Colonic mucosa (tissue), 4 donors: ENCODE measurements around the gene KMT5C. TPM values are rescaled to one million over a fixed set of nuclear protein-coding genes. Genes with fewer than 3 reads are reported as not detected.

Experiments
- DNase-seq: peaks from one replicate; pipeline ENCODE4 v3.0.0-alpha.2; 2020
- H3K27ac ChIP-seq: fragments of 200-600 bp; one replicate; pipeline ENCODE4 v1.8.0; 2021
- H3K27me3 ChIP-seq: fragments of 200-600 bp; one replicate; pipeline ENCODE4 v1.8.0; 2021
- H3K36me3 ChIP-seq: fragments of 200-600 bp; one replicate; pipeline ENCODE4 v1.8.0; 2021
- H3K4me1 ChIP-seq: fragments of 200-600 bp; one replicate; pipeline ENCODE4 v1.8.0; 2021; ENCODE audit warnings: mild to moderate bottlenecking
- H3K4me3 ChIP-seq: fragments of 200-600 bp; one replicate; pipeline ENCODE4 v1.8.0; 2021
- H3K9ac ChIP-seq, 2 donors: one replicate each; pipeline ENCODE4 v1.7.0; 2013; ENCODE audit warnings: control low read depth in 2 of 2, low read depth in 2 of 2, low read length in 2 of 2
- H3K9me3 ChIP-seq: fragments of 200-600 bp; one replicate; pipeline ENCODE4 v1.8.0; 2021
- CTCF ChIP-seq: fragments of 200-600 bp; IDR thresholded peaks from one replicate; pipeline ENCODE4 v1.8.0; 2022; ENCODE audit warnings: antibody characterized with exemption, mild to moderate bottlenecking
- intact Hi-C: fragments of 100-400 bp; cut with DNase I; formaldehyde crosslinking; loops from one replicate; pipeline ENCODE4 v1.14.1; 2022
- total RNA-seq, 2 donors: library from RNA; stranded (reverse); fragmentation: NEBNext Ultra II Directional in 1 of 2; extraction: Animal tissue kit (Norgen Biotek cat#: 25700) in 1 of 2; gene quantifications; one replicate each; pipeline ENCODE4 v1.2.1, GENCODE V29; 2021
- donor health status: healthy.
- donor health status: DM: no; HTN: no; CAD: no.
- donor health status: DM: no; HTN: no; CAD: no.

KMT5C gene
- total RNA-seq, 2 donors from 2014 or later: 14.9 to 24.9 TPM

- no peak for DNase-seq
- Histone ChIP-seq H3K4me1 (no peaks in the 10 kb centered on the region), H3K9ac (no peak overlapping the region), H3K36me3 (no peaks in the 10 kb centered on the region), H3K4me3 (no peak overlapping the region), H3K27me3 (no peaks in the 10 kb centered on the region), H3K27ac (no peak overlapping the region), H3K9me3 (no peaks in the 10 kb centered on the region)
- TF ChIP-seq CTCF: no peak
- intact Hi-C loops: no loop called here
Measured at GRCh38 chr19:55360902-55361301, 21.2 kb downstream of the KMT5C start.

- H3K36me3 ChIP-seq: no peaks in the 10 kb centered on the region
- H3K4me3 ChIP-seq: no peak overlapping the region
- H3K27me3 ChIP-seq: no peaks in the 10 kb centered on the region
- no peaks in the 10 kb centered on the region for H3K4me1 ChIP-seq
- no peaks in the 10 kb centered on the region for H3K9me3 ChIP-seq
- DNase-seq: no peak
- no peak for TF ChIP-seq CTCF
- H3K9ac ChIP-seq: no peak overlapping the region
- no peak overlapping the region for H3K27ac ChIP-seq
- intact Hi-C loops: no loop called here
Measured at GRCh38 chr19:55362174-55362989, 22.7 kb downstream of the KMT5C start.

- no peak within 1 kb of the TSS for H3K9ac ChIP-seq
- intact Hi-C loops: no loop called here
- H3K4me1 ChIP-seq: no peaks in the 10 kb centered on the region
- DNase-seq: no peak
- no peak for TF ChIP-seq CTCF
- H3K36me3 ChIP-seq: no peaks in the 10 kb centered on the region
- H3K4me3 ChIP-seq: no peak within 1 kb of the TSS
- H3K27ac ChIP-seq: no peak within 1 kb of the TSS
- no peaks in the 10 kb centered on the region for H3K9me3 ChIP-seq
- H3K27me3 ChIP-seq: peaks cover 2% of the 10 kb centered on the region
Measured at GRCh38 chr19:55362990-55363716, 23.5 kb downstream of the KMT5C start, which contains the start of gene GARIN5B. GARIN5B (minus strand) TSS chr19:55363260; CDS start chr19:55363066, 194 bp downstream.

- H3K36me3 ChIP-seq: no peaks in the 10 kb centered on the region
- H3K27ac ChIP-seq: no peak overlapping the region
- H3K4me1 ChIP-seq: peaks cover 4% of the 10 kb centered on the region
- TF ChIP-seq CTCF: no peak
- peaks cover 21% of the 10 kb centered on the region for H3K27me3 ChIP-seq
- no peak overlapping the region for H3K4me3 ChIP-seq
- H3K9ac ChIP-seq: no peak overlapping the region
- no peak for DNase-seq
- H3K9me3 ChIP-seq: no peaks in the 10 kb centered on the region
- intact Hi-C loops: no loop called here
Measured at GRCh38 chr19:55365245-55365644, 25.6 kb downstream of the KMT5C start.

GRCh38 chr19:55365964-55366363 is 26.3 kb downstream of the KMT5C start:
- Histone ChIP-seq H3K4me3 (no peak overlapping the region), H3K27ac (no peak overlapping the region), H3K36me3 (no peaks in the 10 kb centered on the region), H3K4me1 (peaks cover 4% of the 10 kb centered on the region), H3K27me3 (peaks cover 28% of the 10 kb centered on the region), H3K9me3 (no peaks in the 10 kb centered on the region), H3K9ac (no peak overlapping the region)
- DNase-seq: no peak
- intact Hi-C loops: no loop called here
- no peak for TF ChIP-seq CTCF
